WTC11 (cell line): ENCODE results near the gene VWF. TPM values are rescaled to one million over a fixed set of nuclear protein-coding genes. Genes with fewer than 3 reads are reported as not detected.
A peak's percentile ranks its signal among the peaks of the same experiment; 100 is the strongest.

Experiments used
- ATAC-seq: fragments of 200-7000 bp; cut with Tn5 transposase; 2 replicates; pipeline ENCODE4 v1.10.0; 2021; ENCODE audit warnings: mild to moderate bottlenecking, moderate library complexity
- CTCF ChIA-PET: fragments of 300-600 bp; sonication (Branson Sonifier 250); formaldehyde crosslinking; loops from one replicate; lab custom pipeline; 2021; ENCODE audit warnings: antibody characterized with exemption; lab: Charles Lee
- POLR2A ChIA-PET: fragments of 350-600 bp; sonication (Branson Sonifier 250); formaldehyde crosslinking; loops from one replicate; lab custom pipeline; 2021; ENCODE audit warnings: antibody characterized with exemption; lab: Charles Lee
- DNase-seq: peaks from one replicate; pipeline ENCODE4 v3.0.0; 2021; ENCODE audit warnings: low spot score
- H3K27ac Mint-ChIP-seq: 2 replicates; pipeline ENCODE4 v1.8.0; 2021; ENCODE audit warnings: mixed read lengths
- H3K27me3 Mint-ChIP-seq: 2 replicates; pipeline ENCODE4 v1.8.0; 2021; ENCODE audit warnings: low read depth, mild to moderate bottlenecking, moderate library complexity, mixed read lengths
- H3K36me3 Mint-ChIP-seq: 2 replicates; pipeline ENCODE4 v1.8.0; 2021; ENCODE audit warnings: mixed read lengths
- H3K4me1 Mint-ChIP-seq: 2 replicates; pipeline ENCODE4 v1.8.0; 2022; ENCODE audit warnings: mixed read lengths
- H3K4me3 Mint-ChIP-seq: 2 replicates; pipeline ENCODE4 v1.8.0; 2021; ENCODE audit warnings: mild to moderate bottlenecking, moderate library complexity, mixed read lengths
- H3K9me3 Mint-ChIP-seq: 2 replicates; pipeline ENCODE4 v1.8.0; 2021; ENCODE audit warnings: mixed read lengths
- EMX1 ChIP-seq: fragments of 250-450 bp; sonication (Bioruptor Pico); IDR thresholded peaks from 2 replicates; pipeline ENCODE4 v1.8.0; 2021; ENCODE audit warnings: mild to moderate bottlenecking
- ETV6 ChIP-seq: sonication (generic); formaldehyde crosslinking; IDR thresholded peaks from 2 replicates; pipeline ENCODE4 v1.8.1; 2022; ENCODE audit warnings: mild to moderate bottlenecking, missing genetic modification reagents
- FOXP1 ChIP-seq: sonication (generic); formaldehyde crosslinking; IDR thresholded peaks from 2 replicates; pipeline ENCODE4 v1.8.0; 2022; ENCODE audit warnings: missing genetic modification reagents, mild to moderate bottlenecking, moderate library complexity, borderline replicate concordance
- GTF2I ChIP-seq: fragments of 250-450 bp; sonication (Bioruptor Pico); conservative IDR thresholded peaks from 2 replicates; pipeline ENCODE4 v1.4.0; 2021; ENCODE audit warnings: mild to moderate bottlenecking
- JAZF1 ChIP-seq: fragments of 250-450 bp; sonication (Bioruptor Pico); IDR thresholded peaks from 2 replicates; pipeline ENCODE4 v1.9.0; 2021; ENCODE audit warnings: moderate library complexity, mild to moderate bottlenecking, inconsistent platforms
- KAT7 ChIP-seq: sonication (generic); formaldehyde crosslinking; IDR thresholded peaks from 2 replicates; pipeline ENCODE4 v1.8.1; 2023; ENCODE audit warnings: missing genetic modification reagents, mild to moderate bottlenecking, borderline replicate concordance
- MYBL2 ChIP-seq: sonication (generic); formaldehyde crosslinking; IDR thresholded peaks from 2 replicates; pipeline ENCODE4 v1.8.1; 2023; ENCODE audit warnings: mild to moderate bottlenecking, moderate library complexity, missing genetic modification reagents
- NFE2L1 ChIP-seq: sonication (generic); formaldehyde crosslinking; IDR thresholded peaks from 2 replicates; pipeline ENCODE4 v1.8.1; 2023; ENCODE audit warnings: missing genetic modification reagents
- SMAD4 ChIP-seq: sonication (generic); formaldehyde crosslinking; IDR thresholded peaks from 2 replicates; pipeline ENCODE4 v1.8.0; 2022; ENCODE audit warnings: mild to moderate bottlenecking, missing genetic modification reagents
- USF1 ChIP-seq: sonication (generic); formaldehyde crosslinking; IDR thresholded peaks from 2 replicates; pipeline ENCODE4 v1.8.0; 2022; ENCODE audit warnings: mild to moderate bottlenecking, missing genetic modification reagents
- ZNF512 ChIP-seq: sonication (generic); formaldehyde crosslinking; IDR thresholded peaks from 2 replicates; pipeline ENCODE4 v1.8.1; 2022; ENCODE audit warnings: missing genetic modification reagents, borderline replicate concordance
- ZNF671 ChIP-seq: fragments of 250-450 bp; sonication (Bioruptor Pico); IDR thresholded peaks from 2 replicates; pipeline ENCODE4 v1.8.0; 2021; ENCODE audit warnings: mild to moderate bottlenecking
- total RNA-seq: library from RNA; stranded (reverse); gene quantifications from 3 replicates; pipeline ENCODE4 v1.2.3, GENCODE V29; 2021
- TF ChIP-seq, protein P1 (sequence below): sonication (generic); formaldehyde crosslinking; IDR thresholded peaks from 2 replicates; pipeline ENCODE4 v1.8.0; 2022; ENCODE audit warnings: mild to moderate bottlenecking, missing genetic modification reagents
- TF ChIP-seq, protein P2 (sequence below): sonication (generic); formaldehyde crosslinking; IDR thresholded peaks from 2 replicates; pipeline ENCODE4 v1.8.0; 2022; ENCODE audit warnings: mild to moderate bottlenecking, missing genetic modification reagents
- TF ChIP-seq, protein P3 (sequence below): sonication (generic); formaldehyde crosslinking; IDR thresholded peaks from 2 replicates; pipeline ENCODE4 v1.8.0; 2023; ENCODE audit warnings: missing genetic modification reagents, mild to moderate bottlenecking, borderline replicate concordance
- TF ChIP-seq, protein P4 (sequence below): sonication (generic); formaldehyde crosslinking; IDR thresholded peaks from 2 replicates; pipeline ENCODE4 v1.8.1; 2022; ENCODE audit warnings: mild to moderate bottlenecking, missing genetic modification reagents, moderate library complexity, borderline replicate concordance

The VWF gene
- total RNA-seq, 1 experiment from 2014 or later, result 0.48 TPM

DNA sequence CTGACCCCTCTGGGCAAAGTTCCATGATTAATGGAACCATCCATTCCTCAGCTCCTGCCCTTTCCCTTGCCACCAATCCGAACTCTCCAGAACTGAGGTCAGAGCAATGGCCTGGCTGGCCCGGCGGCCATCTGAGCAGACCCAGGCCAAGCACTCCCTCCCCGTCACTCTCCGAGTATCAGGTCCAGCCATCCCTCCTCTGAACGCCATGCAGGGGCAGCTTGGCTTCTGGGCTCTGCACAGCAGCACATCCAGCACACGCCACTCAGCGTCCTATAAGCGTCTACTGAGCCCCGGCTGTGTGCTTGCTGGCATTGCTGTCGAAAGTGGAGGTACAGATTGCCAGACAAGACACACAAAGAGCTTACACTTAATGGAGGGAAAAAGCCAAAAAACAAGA lies 34.3 kb upstream of the VWF start:
- ChIA-PET POLR2A (no interaction called here), CTCF (interaction anchor here (0.7 kb wide), 1 partner anchor 37 kb away, joined by 3 read pairs; no protein-coding TSS in a partner anchor)
- Mint-ChIP-seq H3K27ac (peak overlapping the region; percentile 10; the same call in 1 of the 2 replicates), H3K27me3 (peaks cover 3% of the 10 kb centered on the region; the same call in 1 of the 2 replicates), H3K9me3 (no peaks in the 10 kb centered on the region), H3K4me3 (no peak overlapping the region), H3K4me1 (peaks cover 13% of the 10 kb centered on the region; the same call in 1 of the 2 replicates), H3K36me3 (no peaks in the 10 kb centered on the region)
- ATAC-seq, result no peak
- TF ChIP-seq KAT7 (CRISPR knock-in tag), result no peak
- TF ChIP-seq, protein P1, sequence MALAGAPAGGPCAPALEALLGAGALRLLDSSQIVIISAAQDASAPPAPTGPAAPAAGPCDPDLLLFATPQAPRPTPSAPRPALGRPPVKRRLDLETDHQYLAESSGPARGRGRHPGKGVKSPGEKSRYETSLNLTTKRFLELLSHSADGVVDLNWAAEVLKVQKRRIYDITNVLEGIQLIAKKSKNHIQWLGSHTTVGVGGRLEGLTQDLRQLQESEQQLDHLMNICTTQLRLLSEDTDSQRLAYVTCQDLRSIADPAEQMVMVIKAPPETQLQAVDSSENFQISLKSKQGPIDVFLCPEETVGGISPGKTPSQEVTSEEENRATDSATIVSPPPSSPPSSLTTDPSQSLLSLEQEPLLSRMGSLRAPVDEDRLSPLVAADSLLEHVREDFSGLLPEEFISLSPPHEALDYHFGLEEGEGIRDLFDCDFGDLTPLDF (CRISPR knock-in tag), result no peak
- no peak for TF ChIP-seq JAZF1 (CRISPR knock-in tag)
- no peak for TF ChIP-seq MYBL2 (CRISPR knock-in tag)
- TF ChIP-seq EMX1, result no peak
- TF ChIP-seq ETV6, result no peak
- TF ChIP-seq, protein P2, sequence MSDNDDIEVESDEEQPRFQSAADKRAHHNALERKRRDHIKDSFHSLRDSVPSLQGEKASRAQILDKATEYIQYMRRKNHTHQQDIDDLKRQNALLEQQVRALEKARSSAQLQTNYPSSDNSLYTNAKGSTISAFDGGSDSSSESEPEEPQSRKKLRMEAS (CRISPR knock-in tag), result no peak
- TF ChIP-seq FOXP1 (CRISPR knock-in tag), result no peak
- no peak for DNase-seq

DNA sequence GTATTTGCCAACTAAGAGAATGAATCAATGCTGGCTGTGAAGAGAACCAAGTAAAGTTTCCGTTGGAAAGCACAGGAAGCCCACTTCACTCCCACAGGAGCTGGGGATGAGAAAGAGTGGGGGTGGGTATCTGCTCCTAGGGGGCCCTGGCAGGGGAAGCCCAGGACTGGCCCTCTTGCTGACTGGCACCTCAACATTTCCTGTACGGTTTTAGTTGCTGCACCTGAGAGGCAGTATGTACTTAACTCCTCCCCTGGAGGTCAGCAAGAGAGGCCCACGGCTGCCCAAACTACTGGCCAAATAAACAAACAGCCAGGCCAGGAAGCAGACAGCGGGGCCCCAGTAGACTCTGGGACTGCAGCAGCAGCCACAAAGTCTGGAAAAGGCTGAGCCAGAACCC lies 33.8 kb upstream of the VWF start:
- no peak overlapping the region for H3K27ac Mint-ChIP-seq
- no peak overlapping the region for H3K4me3 Mint-ChIP-seq
- CTCF ChIA-PET, result interaction anchor here (0.7 kb wide), 1 partner anchor 37 kb away, joined by 3 read pairs; no protein-coding TSS in a partner anchor
- TF ChIP-seq SMAD4 (CRISPR knock-in tag) (no peak), ZNF671 (CRISPR knock-in tag) (no peak)
- peaks cover 13% of the 10 kb centered on the region; the same call in 1 of the 2 replicates for H3K4me1 Mint-ChIP-seq
- ATAC-seq (no peak), DNase-seq (no peak)
- no peaks in the 10 kb centered on the region for H3K36me3 Mint-ChIP-seq
- H3K9me3 Mint-ChIP-seq, result no peaks in the 10 kb centered on the region
- H3K27me3 Mint-ChIP-seq, result peaks cover 3% of the 10 kb centered on the region; the same call in 1 of the 2 replicates
- POLR2A ChIA-PET, result no interaction called here

- CTCF ChIA-PET, result no interaction called here
- Mint-ChIP-seq H3K4me1 (peaks cover 13% of the 10 kb centered on the region; the same call in 1 of the 2 replicates), H3K4me3 (no peak overlapping the region), H3K27ac (no peak overlapping the region), H3K27me3 (peaks cover 3% of the 10 kb centered on the region; the same call in 1 of the 2 replicates), H3K9me3 (no peaks in the 10 kb centered on the region), H3K36me3 (no peaks in the 10 kb centered on the region)
- POLR2A ChIA-PET, result no interaction called here
- no peak for DNase-seq
- ATAC-seq, result no peak
- TF ChIP-seq, protein P3, sequence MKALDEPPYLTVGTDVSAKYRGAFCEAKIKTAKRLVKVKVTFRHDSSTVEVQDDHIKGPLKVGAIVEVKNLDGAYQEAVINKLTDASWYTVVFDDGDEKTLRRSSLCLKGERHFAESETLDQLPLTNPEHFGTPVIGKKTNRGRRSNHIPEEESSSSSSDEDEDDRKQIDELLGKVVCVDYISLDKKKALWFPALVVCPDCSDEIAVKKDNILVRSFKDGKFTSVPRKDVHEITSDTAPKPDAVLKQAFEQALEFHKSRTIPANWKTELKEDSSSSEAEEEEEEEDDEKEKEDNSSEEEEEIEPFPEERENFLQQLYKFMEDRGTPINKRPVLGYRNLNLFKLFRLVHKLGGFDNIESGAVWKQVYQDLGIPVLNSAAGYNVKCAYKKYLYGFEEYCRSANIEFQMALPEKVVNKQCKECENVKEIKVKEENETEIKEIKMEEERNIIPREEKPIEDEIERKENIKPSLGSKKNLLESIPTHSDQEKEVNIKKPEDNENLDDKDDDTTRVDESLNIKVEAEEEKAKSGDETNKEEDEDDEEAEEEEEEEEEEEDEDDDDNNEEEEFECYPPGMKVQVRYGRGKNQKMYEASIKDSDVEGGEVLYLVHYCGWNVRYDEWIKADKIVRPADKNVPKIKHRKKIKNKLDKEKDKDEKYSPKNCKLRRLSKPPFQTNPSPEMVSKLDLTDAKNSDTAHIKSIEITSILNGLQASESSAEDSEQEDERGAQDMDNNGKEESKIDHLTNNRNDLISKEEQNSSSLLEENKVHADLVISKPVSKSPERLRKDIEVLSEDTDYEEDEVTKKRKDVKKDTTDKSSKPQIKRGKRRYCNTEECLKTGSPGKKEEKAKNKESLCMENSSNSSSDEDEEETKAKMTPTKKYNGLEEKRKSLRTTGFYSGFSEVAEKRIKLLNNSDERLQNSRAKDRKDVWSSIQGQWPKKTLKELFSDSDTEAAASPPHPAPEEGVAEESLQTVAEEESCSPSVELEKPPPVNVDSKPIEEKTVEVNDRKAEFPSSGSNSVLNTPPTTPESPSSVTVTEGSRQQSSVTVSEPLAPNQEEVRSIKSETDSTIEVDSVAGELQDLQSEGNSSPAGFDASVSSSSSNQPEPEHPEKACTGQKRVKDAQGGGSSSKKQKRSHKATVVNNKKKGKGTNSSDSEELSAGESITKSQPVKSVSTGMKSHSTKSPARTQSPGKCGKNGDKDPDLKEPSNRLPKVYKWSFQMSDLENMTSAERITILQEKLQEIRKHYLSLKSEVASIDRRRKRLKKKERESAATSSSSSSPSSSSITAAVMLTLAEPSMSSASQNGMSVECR (CRISPR knock-in tag), result no peak
- TF ChIP-seq, protein P4, sequence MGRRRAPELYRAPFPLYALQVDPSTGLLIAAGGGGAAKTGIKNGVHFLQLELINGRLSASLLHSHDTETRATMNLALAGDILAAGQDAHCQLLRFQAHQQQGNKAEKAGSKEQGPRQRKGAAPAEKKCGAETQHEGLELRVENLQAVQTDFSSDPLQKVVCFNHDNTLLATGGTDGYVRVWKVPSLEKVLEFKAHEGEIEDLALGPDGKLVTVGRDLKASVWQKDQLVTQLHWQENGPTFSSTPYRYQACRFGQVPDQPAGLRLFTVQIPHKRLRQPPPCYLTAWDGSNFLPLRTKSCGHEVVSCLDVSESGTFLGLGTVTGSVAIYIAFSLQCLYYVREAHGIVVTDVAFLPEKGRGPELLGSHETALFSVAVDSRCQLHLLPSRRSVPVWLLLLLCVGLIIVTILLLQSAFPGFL, result no peak
- TF ChIP-seq USF1 (CRISPR knock-in tag) (no peak), GTF2I (CRISPR knock-in tag) (no peak), FOXP1 (CRISPR knock-in tag) (no peak), ZNF512 (CRISPR knock-in tag) (no peak), NFE2L1 (no peak)
Observed at GRCh38 chr12:6157482-6157881, 33.0 kb upstream of the VWF start.
